GM23338 (cell line): ENCODE measurements around the gene AKR1C1.

Experiments used
- CREB1 ChIP-seq: fragments of 250-450 bp; sonication (Bioruptor Pico); IDR thresholded peaks from 2 replicates; pipeline ENCODE4 v1.5.0; 2020; ENCODE audit warnings: low read depth, mild to moderate bottlenecking, moderate library complexity
- CTCF ChIP-seq, 2 experiments: fragments of 200-600 bp in 1 of 2; sonication (generic) in 1 of 2; conservative IDR thresholded peaks; 2 replicates each; pipeline versions ENCODE4 v1.5.1 to v1.6.1; 2016 to 2017; ENCODE audit warnings: antibody characterized with exemption in 2 of 2, low read depth in 2 of 2, mild to moderate bottlenecking in 2 of 2, moderate library complexity in 1 of 2
- ETS1 ChIP-seq: IDR thresholded peaks from 2 replicates; pipeline ENCODE4 v1.6.1; 2016; ENCODE audit warnings: antibody characterized with exemption
- EZH2 ChIP-seq: fragments of 200-600 bp; sonication (generic); IDR thresholded peaks from one replicate; pipeline ENCODE4 v1.8.0; 2017; ENCODE audit warnings: antibody characterized with exemption, mild to moderate bottlenecking, low read depth; ENCODE audit not compliant: unreplicated experiment
- EZH2phosphoT487 ChIP-seq: fragments of 200-600 bp; sonication (generic); IDR thresholded peaks from one replicate; pipeline ENCODE4 v1.8.1; 2018; ENCODE audit warnings: antibody characterized with exemption; ENCODE audit not compliant: unreplicated experiment
- POLR2AphosphoS5 ChIP-seq: IDR thresholded peaks from 2 replicates; pipeline ENCODE4 v1.6.1; 2016; ENCODE audit warnings: antibody characterized with exemption, low read depth
- REST ChIP-seq: IDR thresholded peaks from one replicate; pipeline ENCODE4 v1.6.1; 2018; ENCODE audit warnings: antibody characterized with exemption; ENCODE audit not compliant: unreplicated experiment
- STAT1 ChIP-seq: IDR thresholded peaks from one replicate; pipeline ENCODE4 v1.6.1; 2016; ENCODE audit warnings: antibody characterized with exemption; ENCODE audit not compliant: unreplicated experiment

GRCh38 chr10:4945766-4946717 lies 17.2 kb upstream of the AKR1C1 start:
- no peak for TF ChIP-seq CTCF (conservative IDR thresholded peaks at IDR 0.05; ENCODE audit: low read depth in 2 of 2)
- TF ChIP-seq POLR2AphosphoS5: no peak
- no peak for TF ChIP-seq EZH2phosphoT487
- no peak for TF ChIP-seq REST
- no peak for TF ChIP-seq EZH2
- TF ChIP-seq ETS1: no peak
- TF ChIP-seq CREB1: no peak
- TF ChIP-seq STAT1: no peak
